Measurements from ENCODE around the gene ZNF100.
"Not testable (repeated sequence)": the region's sequence is repeated elsewhere in the genome, so short reads cannot be mapped to it uniquely, and the experiment has no call there.

The ZNF100 gene

GRCh38 chr19:21767065-21767800, at the start of gene ZNF100:
ZNF100 (minus strand) TSS chr19:21767579; CDS start chr19:21767429, 150 bp downstream.
- Histone ChIP-seq H3K27me3 (no peaks in the 10 kb centered on the region), H3K4me3 (ENCODE audit: low read depth in 1 of 2, low read length in 1 of 2) (peak within 1 kb of the TSS; percentile 67 to 69), H3K27ac (peak within 1 kb of the TSS; percentile 90), H3K9me3 (no peaks in the 10 kb centered on the region), H3K4me1 (ENCODE audit: control insufficient read depth in 1 of 2, insufficient read depth in 1 of 2, low read depth in 1 of 2, low read length in 1 of 2) (peaks cover 9 to 10% of the 10 kb centered on the region in 2 experiments), H3K36me3 (peaks cover 30% of the 10 kb centered on the region)
- TF ChIP-seq CTCF (IDR thresholded peaks at IDR 0.05): no peak

GRCh38 chr19:21812448-21812847, 45.1 kb upstream of the ZNF100 start:
- no peaks in the 10 kb centered on the region for H3K4me1 ChIP-seq (ENCODE audit: control insufficient read depth in 1 of 2, insufficient read depth in 1 of 2, low read depth in 1 of 2, low read length in 1 of 2)
- H3K27ac ChIP-seq: no peak overlapping the region
- TF ChIP-seq CTCF (IDR thresholded peaks at IDR 0.05): no peak
- H3K4me3 ChIP-seq (ENCODE audit: low read depth in 1 of 2, low read length in 1 of 2): no peak overlapping the region
- H3K36me3 ChIP-seq: peaks cover 54% of the 10 kb centered on the region
- H3K27me3 ChIP-seq: no peaks in the 10 kb centered on the region
- H3K9me3 ChIP-seq: peaks cover 55% of the 10 kb centered on the region

GRCh38 chr19:21808400-21809000, 41.1 kb upstream of the ZNF100 start:
- H3K4me3 ChIP-seq (ENCODE audit: low read depth in 1 of 2, low read length in 1 of 2); H3K4me1 ChIP-seq (ENCODE audit: control insufficient read depth in 1 of 2, insufficient read depth in 1 of 2, low read depth in 1 of 2, low read length in 1 of 2); H3K27ac ChIP-seq; H3K27me3 ChIP-seq: not testable (repeated sequence)
- H3K36me3 ChIP-seq: peaks cover 26% of the 10 kb centered on the region
- peaks cover 73% of the 10 kb centered on the region for H3K9me3 ChIP-seq

GRCh38 chr19:21789466-21790085, 22.2 kb upstream of the ZNF100 start:
- no peaks in the 10 kb centered on the region for H3K27me3 ChIP-seq
- H3K27ac ChIP-seq: no peak overlapping the region
- TF ChIP-seq CTCF (IDR thresholded peaks at IDR 0.05): no peak
- H3K4me1 ChIP-seq (ENCODE audit: control insufficient read depth in 1 of 2, insufficient read depth in 1 of 2, low read depth in 1 of 2, low read length in 1 of 2): no peaks in the 10 kb centered on the region
- peaks cover 12% of the 10 kb centered on the region for H3K9me3 ChIP-seq
- H3K4me3 ChIP-seq (ENCODE audit: low read depth in 1 of 2, low read length in 1 of 2): no peak overlapping the region
- H3K36me3 ChIP-seq: no peaks in the 10 kb centered on the region

GRCh38 chr19:21786936-21787335, 19.6 kb upstream of the ZNF100 start:
- Histone ChIP-seq H3K9me3 (peaks cover 15% of the 10 kb centered on the region), H3K27me3 (no peaks in the 10 kb centered on the region), H3K4me3 (ENCODE audit: low read depth in 1 of 2, low read length in 1 of 2) (no peak overlapping the region), H3K27ac (no peak overlapping the region), H3K4me1 (ENCODE audit: control insufficient read depth in 1 of 2, insufficient read depth in 1 of 2, low read depth in 1 of 2, low read length in 1 of 2) (no peaks in the 10 kb centered on the region), H3K36me3 (no peaks in the 10 kb centered on the region)
- TF ChIP-seq CTCF (IDR thresholded peaks at IDR 0.05): no peak

- not testable (repeated sequence) for H3K27me3 ChIP-seq; H3K4me3 ChIP-seq (ENCODE audit: low read depth in 1 of 2, low read length in 1 of 2); H3K36me3 ChIP-seq; H3K9me3 ChIP-seq; H3K27ac ChIP-seq; H3K4me1 ChIP-seq (ENCODE audit: control insufficient read depth in 1 of 2, insufficient read depth in 1 of 2, low read depth in 1 of 2, low read length in 1 of 2)
These were observed 8.4 kb upstream of the ZNF100 start for GRCh38 chr19:21775792-21776191.

- Histone ChIP-seq H3K4me1 (ENCODE audit: control insufficient read depth in 1 of 2, insufficient read depth in 1 of 2, low read depth in 1 of 2, low read length in 1 of 2) (peaks cover 9 to 10% of the 10 kb centered on the region in 2 experiments), H3K27ac (peak overlapping the region; percentile 90), H3K4me3 (ENCODE audit: low read depth in 1 of 2, low read length in 1 of 2) (peak overlapping the region; percentile 67 to 69), H3K36me3 (peaks cover 35% of the 10 kb centered on the region)
- H3K27me3 ChIP-seq, H3K9me3 ChIP-seq: not testable (repeated sequence)
These were observed 694 bp downstream of the ZNF100 start for GRCh38 chr19:21766705-21767064.
